SU-DHL-6 (cell line): ENCODE data around the gene SHMT2.

ENCODE experiments used
- H2AFZ ChIP-seq: fragments of 200-600 bp; sonication (generic); 2 replicates; pipeline ENCODE4 v1.6.1; 2014; ENCODE audit warnings: low read depth, mild to moderate bottlenecking, moderate library complexity, mixed read lengths, antibody characterized with exemption, low read length; ENCODE audit not compliant: severe bottlenecking
- H3F3A ChIP-seq: fragments of 200-600 bp; shearing (Covaris generic); 2 replicates; pipeline ENCODE4 v1.6.0; 2016; ENCODE audit warnings: antibody characterized with exemption, mild to moderate bottlenecking; ENCODE audit not compliant: insufficient read depth
- H3K27ac ChIP-seq: fragments of 200-600 bp; sonication (generic); 2 replicates; pipeline ENCODE4 v1.5.1; 2016; ENCODE audit warnings: low read depth, mild to moderate bottlenecking, low read length, moderate library complexity, mixed read lengths
- H3K27me3 ChIP-seq: fragments of 200-600 bp; sonication (generic), shearing (Covaris generic); 2 replicates; pipeline ENCODE4 v1.6.0; 2014; ENCODE audit warnings: mild to moderate bottlenecking, low read length
- H3K36me3 ChIP-seq: fragments of 200-600 bp; sonication (generic); 2 replicates; pipeline ENCODE4 v1.6.1; 2014; ENCODE audit warnings: mild to moderate bottlenecking, low read length, mixed read lengths
- H3K4me2 ChIP-seq: fragments of 300-600, 200-600 bp; shearing (Covaris generic), sonication (generic); 2 replicates; pipeline ENCODE4 v1.6.0; 2014; ENCODE audit warnings: low read length, low read depth, mild to moderate bottlenecking; ENCODE audit not compliant: poor library complexity, severe bottlenecking
- H3K4me3 ChIP-seq: fragments of 200-600 bp; sonication (generic); 2 replicates; pipeline ENCODE4 v1.5.1; 2014; ENCODE audit warnings: antibody characterized with exemption, low read length, mild to moderate bottlenecking, mixed read lengths; ENCODE audit not compliant: insufficient read depth, poor library complexity, severe bottlenecking
- H3K79me2 ChIP-seq: fragments of 200-600 bp; sonication (generic); 2 replicates; pipeline ENCODE4 v1.6.1; 2014; ENCODE audit warnings: mild to moderate bottlenecking, low read length, moderate library complexity; ENCODE audit not compliant: insufficient read depth
- H3K9ac ChIP-seq: fragments of 200-600 bp; sonication (generic); 2 replicates; pipeline ENCODE4 v1.7.0; 2014; ENCODE audit warnings: mild to moderate bottlenecking, low read length
- H3K9me2 ChIP-seq: fragments of 200-600 bp; sonication (generic); replicated peaks from 2 replicates; pipeline ENCODE4 v1.6.1; 2014; ENCODE audit warnings: low read length; ENCODE audit not compliant: insufficient read depth
- H3K9me3 ChIP-seq: fragments of 200-600 bp; sonication (generic); 2 replicates; pipeline ENCODE4 v1.6.1; 2014; ENCODE audit warnings: low read length, mixed read lengths; ENCODE audit not compliant: insufficient read depth
- H4K20me1 ChIP-seq: fragments of 200-600 bp; sonication (generic); 2 replicates; pipeline ENCODE4 v1.6.1; 2014; ENCODE audit warnings: low read depth, mild to moderate bottlenecking, antibody characterized with exemption, low read length, moderate library complexity, mixed read lengths
- CTCF ChIP-seq: fragments of 200-600 bp; sonication (generic); IDR thresholded peaks from one replicate; pipeline ENCODE4 v1.5.1; 2017; ENCODE audit warnings: antibody characterized with exemption, mild to moderate bottlenecking, low read length, moderate library complexity; ENCODE audit not compliant: insufficient read depth, poor library complexity, severe bottlenecking
- EZH2phosphoT487 ChIP-seq: fragments of 200-600 bp; sonication (generic), shearing (Covaris generic); conservative IDR thresholded peaks from 2 replicates; pipeline ENCODE4 v1.6.1; 2018; ENCODE audit warnings: mild to moderate bottlenecking, antibody characterized with exemption, low read length, moderate library complexity, mixed read lengths

The SHMT2 gene

GRCh38 chr12:57190821-57191220 lies 38.7 kb upstream of the SHMT2 start:
- TF ChIP-seq EZH2phosphoT487 (no peak), CTCF (no peak)
- Histone ChIP-seq H3K27ac (no peak overlapping the region), H2AFZ (no peak overlapping the region), H3K9me3 (no peaks in the 10 kb centered on the region), H3K4me2 (no peak overlapping the region), H3F3A (no peaks in the 10 kb centered on the region), H3K36me3 (no peaks in the 10 kb centered on the region), H3K9me2 (no peaks in the 10 kb centered on the region), H3K9ac (no peak overlapping the region), H3K27me3 (no peaks in the 10 kb centered on the region; the same call in 1 of the 2 replicates), H4K20me1 (no peaks in the 10 kb centered on the region), H3K79me2 (no peaks in the 10 kb centered on the region), H3K4me3 (no peak overlapping the region)

GRCh38 chr12:57191410-57191809 lies 38.1 kb upstream of the SHMT2 start:
- no peak overlapping the region for H3K9ac ChIP-seq
- H4K20me1 ChIP-seq = no peaks in the 10 kb centered on the region
- no peaks in the 10 kb centered on the region for H3K9me3 ChIP-seq
- H3F3A ChIP-seq = no peaks in the 10 kb centered on the region
- no peak overlapping the region for H3K4me3 ChIP-seq
- no peaks in the 10 kb centered on the region for H3K79me2 ChIP-seq
- H3K36me3 ChIP-seq = no peaks in the 10 kb centered on the region
- no peak overlapping the region for H3K4me2 ChIP-seq
- H3K9me2 ChIP-seq = no peaks in the 10 kb centered on the region
- H2AFZ ChIP-seq = no peak overlapping the region
- no peak overlapping the region for H3K27ac ChIP-seq
- no peaks in the 10 kb centered on the region; the same call in 1 of the 2 replicates for H3K27me3 ChIP-seq
- TF ChIP-seq EZH2phosphoT487 (no peak), CTCF (no peak)

GRCh38 chr12:57192920-57193319 lies 36.6 kb upstream of the SHMT2 start:
- no peaks in the 10 kb centered on the region for H4K20me1 ChIP-seq
- H3K4me2 ChIP-seq = no peak overlapping the region
- H3K9me3 ChIP-seq = no peaks in the 10 kb centered on the region
- no peaks in the 10 kb centered on the region for H3K79me2 ChIP-seq
- H3F3A ChIP-seq = no peaks in the 10 kb centered on the region
- H3K27ac ChIP-seq = no peak overlapping the region
- no peak overlapping the region for H3K9ac ChIP-seq
- H3K27me3 ChIP-seq = no peaks in the 10 kb centered on the region; the same call in 1 of the 2 replicates
- H2AFZ ChIP-seq = no peak overlapping the region
- no peaks in the 10 kb centered on the region for H3K9me2 ChIP-seq
- TF ChIP-seq CTCF = no peak
- no peak for TF ChIP-seq EZH2phosphoT487
- no peaks in the 10 kb centered on the region for H3K36me3 ChIP-seq
- no peak overlapping the region for H3K4me3 ChIP-seq
